ENCODE measurements around the gene CCDC90B. TPM values are rescaled to one million over a fixed set of nuclear protein-coding genes. Genes with fewer than 3 reads are reported as not detected.
"Not testable (repeated sequence)": the region's sequence is repeated elsewhere in the genome, so short reads cannot be mapped to it uniquely, and the experiment has no call there.

The CCDC90B gene
- 78.3 TPM for polyA plus RNA-seq (2012; ENCODE audit: insufficient read depth, insufficient read length)

DNA sequence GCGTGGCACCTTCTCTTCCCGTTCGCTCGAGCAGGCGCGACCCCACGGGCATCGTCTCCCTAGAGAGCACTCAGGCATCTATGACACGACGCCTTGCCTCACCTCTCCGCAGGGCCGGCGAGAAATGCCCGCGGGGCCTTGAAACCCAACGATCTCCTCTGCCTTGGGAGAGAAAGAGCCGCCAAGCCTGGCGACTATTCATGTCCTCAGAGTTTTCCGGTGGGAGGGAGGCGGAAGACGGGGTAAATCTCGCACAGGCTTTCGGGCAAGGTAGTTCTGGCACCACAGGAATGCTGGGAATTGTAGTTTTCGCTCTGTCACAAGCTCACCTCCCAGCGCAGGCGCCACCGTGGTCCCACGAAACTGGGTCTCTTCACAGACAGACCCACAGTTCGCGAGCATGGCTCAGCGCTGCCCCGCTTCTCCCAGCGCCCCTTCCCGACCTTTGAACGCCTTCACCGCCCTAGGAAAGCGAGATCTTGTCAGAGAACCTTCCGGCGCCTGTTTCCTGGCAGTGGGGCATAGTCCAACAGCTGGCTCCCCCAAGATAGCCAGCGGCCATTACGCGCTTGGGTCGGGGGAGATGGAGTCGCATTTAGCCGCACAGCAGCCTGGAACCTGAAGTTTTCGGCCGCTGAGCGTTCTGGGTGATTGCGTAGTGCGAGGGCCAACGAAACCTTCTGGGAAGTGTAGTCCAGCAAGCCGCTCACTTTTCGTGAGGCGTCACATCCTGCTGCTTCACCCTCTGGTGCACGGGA lies at the start of gene CCDC90B:
TSS of gene CCDC90B (minus strand) at position 597 of the 758 bp plus-strand sequence. CDS start at position 202, 395 bp downstream.
- H3K4me3 ChIP-seq (ENCODE audit: low read length), result peak within 1 kb of the TSS; percentile 90
- peak; percentile 97 for DNase-seq (ENCODE audit: low read depth, low spot score)

- no peak overlapping the region for H3K4me3 ChIP-seq (ENCODE audit: low read length)
- no peak for DNase-seq (ENCODE audit: low read depth, low spot score)
Observed at GRCh38 chr11:83335446-83336070, 49.4 kb upstream of the CCDC90B start.

DNA sequence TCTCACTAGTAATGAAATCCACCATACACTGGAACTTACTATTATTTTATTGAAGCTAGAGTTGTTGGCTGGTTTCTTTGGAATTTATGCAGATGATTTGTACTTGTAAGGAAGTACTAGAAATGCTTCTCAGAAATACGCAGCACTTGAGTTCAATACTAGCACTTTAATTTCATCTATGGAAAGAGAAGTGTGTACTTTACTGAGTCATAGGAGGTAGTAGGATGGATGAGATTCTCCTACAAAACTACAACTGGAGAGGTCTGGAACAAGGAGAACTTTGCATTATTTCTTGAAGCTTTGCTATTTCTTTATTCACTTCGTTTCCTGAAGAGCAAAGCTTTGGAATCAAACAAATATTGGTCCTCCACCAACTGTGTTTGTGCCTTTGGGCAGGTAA lies 44.1 kb upstream of the CCDC90B start:
- no peak for DNase-seq (ENCODE audit: low read depth, low spot score)
- H3K4me3 ChIP-seq (ENCODE audit: low read length), result no peak overlapping the region

GRCh38 chr11:83326326-83326725 lies 40.2 kb upstream of the CCDC90B start:
- no peak for DNase-seq (ENCODE audit: low read depth, low spot score)
- H3K4me3 ChIP-seq (ENCODE audit: low read length), result no peak overlapping the region

- no peak for DNase-seq (ENCODE audit: low read depth, low spot score)
- H3K4me3 ChIP-seq (ENCODE audit: low read length), result no peak overlapping the region
Observed at GRCh38 chr11:83319346-83319745, 33.2 kb upstream of the CCDC90B start.

- H3K4me3 ChIP-seq (ENCODE audit: low read length), result no peak overlapping the region
- DNase-seq (ENCODE audit: low read depth, low spot score), result no peak
Observed at GRCh38 chr11:83318931-83319330, 32.8 kb upstream of the CCDC90B start.

- DNase-seq (ENCODE audit: low read depth, low spot score), result no peak
- H3K4me3 ChIP-seq (ENCODE audit: low read length), result no peak overlapping the region
Observed at GRCh38 chr11:83317757-83318690, 31.9 kb upstream of the CCDC90B start.

DNA sequence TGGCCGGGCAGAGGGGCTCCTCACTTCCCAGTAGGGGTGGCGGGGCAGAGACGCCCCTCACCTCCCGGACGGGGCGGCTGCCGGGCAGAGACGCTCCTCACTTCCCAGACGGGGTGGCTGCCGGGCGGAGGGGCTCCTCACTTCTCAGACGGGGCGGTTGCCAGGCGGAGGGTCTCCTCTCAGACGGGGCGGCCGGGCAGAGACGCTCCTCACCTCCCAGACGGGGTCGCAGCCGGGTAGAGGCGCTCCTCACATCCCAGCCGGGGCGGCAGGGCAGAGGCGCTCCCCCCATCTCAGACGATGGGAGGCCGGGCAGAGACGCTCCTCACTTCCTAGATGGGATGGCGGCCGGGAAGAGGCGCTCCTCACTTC lies 30.7 kb upstream of the CCDC90B start:
- not testable (repeated sequence) for DNase-seq (ENCODE audit: low read depth, low spot score); H3K4me3 ChIP-seq (ENCODE audit: low read length)

GRCh38 chr11:83316143-83316896 lies 30.2 kb upstream of the CCDC90B start:
- not testable (repeated sequence) for H3K4me3 ChIP-seq (ENCODE audit: low read length); DNase-seq (ENCODE audit: low read depth, low spot score)

GRCh38 chr11:83312430-83312829 lies 26.3 kb upstream of the CCDC90B start:
- H3K4me3 ChIP-seq (ENCODE audit: low read length), result no peak overlapping the region
- no peak for DNase-seq (ENCODE audit: low read depth, low spot score)

- H3K4me3 ChIP-seq (ENCODE audit: low read length), result no peak overlapping the region
- no peak for DNase-seq (ENCODE audit: low read depth, low spot score)
Observed at GRCh38 chr11:83311701-83312100, 25.5 kb upstream of the CCDC90B start.

- H3K4me3 ChIP-seq (ENCODE audit: low read length), result no peak overlapping the region
- no peak for DNase-seq (ENCODE audit: low read depth, low spot score)
Observed at GRCh38 chr11:83310718-83311117, 24.6 kb upstream of the CCDC90B start.

DNA sequence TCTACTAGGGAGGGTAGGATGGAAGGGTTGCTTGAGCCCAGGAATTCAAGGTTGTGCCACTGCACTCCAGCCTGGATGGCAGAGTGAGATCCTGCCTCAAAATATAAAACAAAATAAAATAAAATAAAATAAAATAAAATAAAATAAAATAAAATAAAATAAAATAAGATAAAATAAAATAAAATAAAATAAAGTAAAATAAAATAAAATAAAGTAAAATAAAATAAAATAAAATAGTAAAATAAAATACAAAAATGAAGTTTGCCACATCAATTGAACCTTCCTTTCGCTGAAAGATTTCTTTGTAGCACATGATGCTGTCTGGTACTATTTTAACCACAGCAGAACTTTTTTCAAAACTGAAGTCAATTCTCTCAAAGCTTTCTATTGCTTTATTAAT lies 22.4 kb upstream of the CCDC90B start:
- not testable (repeated sequence) for H3K4me3 ChIP-seq (ENCODE audit: low read length); DNase-seq (ENCODE audit: low read depth, low spot score)

DNA sequence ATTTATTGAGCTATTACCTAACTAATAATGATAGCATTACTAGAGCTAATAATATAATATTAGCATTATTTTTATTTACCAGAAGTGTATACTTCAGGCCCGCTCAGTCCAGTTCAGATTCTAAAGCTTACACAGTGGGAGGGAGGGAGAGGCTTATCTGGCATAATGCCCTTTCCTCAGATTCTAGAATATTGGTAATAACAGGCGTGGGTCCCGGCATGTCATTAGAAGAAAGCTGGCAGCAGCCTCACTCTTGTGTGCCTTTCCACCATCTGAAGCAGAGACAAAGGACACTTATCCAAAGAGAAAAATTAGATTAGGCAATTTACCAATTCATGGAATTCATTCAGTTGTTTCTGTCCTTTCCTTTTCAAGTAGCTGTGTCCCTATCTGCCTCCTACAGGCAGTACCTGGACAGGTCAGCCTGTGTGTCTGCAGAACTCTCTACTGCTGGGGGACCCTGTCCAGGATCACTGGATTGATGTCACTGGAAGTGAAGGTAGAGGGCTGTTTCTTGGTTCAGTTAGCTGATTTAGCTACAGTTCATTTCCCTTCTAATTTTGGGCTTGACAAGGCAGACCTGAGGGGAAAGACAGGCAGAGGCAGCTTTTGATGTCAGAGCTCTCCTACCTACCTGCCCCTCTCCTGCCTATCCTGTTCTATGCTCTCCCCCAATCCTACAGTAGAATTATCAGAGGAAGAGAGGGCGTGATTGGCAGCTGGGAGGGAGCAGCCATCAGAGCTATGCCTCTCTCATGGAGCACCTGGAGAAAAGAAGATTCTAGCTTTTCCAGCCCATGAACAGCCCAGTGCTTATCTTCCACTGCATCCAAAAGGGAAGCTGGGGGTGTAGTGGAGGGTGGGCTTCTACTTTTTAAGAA lies 20.3 kb upstream of the CCDC90B start:
- no peak overlapping the region for H3K4me3 ChIP-seq (ENCODE audit: low read length)
- no peak for DNase-seq (ENCODE audit: low read depth, low spot score)

DNA sequence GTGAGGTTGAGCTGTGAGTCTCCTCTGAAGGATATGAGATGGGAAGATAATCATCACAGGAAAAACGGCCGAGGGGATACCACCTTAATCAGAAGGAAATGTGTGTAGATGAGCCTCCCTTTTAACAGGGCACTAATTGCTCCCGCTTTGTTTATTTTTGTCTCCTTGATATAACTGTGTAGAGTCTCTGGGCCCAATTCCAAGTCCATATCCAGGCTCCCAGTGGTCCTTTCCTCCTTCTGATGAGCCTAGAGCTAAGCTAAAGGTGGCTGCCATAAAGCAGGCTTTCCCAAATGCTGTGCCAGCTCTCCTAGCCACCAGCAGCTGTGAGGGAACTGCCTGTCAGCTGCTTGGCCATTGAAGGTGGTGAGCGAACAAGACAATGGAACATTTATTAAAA lies 17.1 kb upstream of the CCDC90B start:
- DNase-seq (ENCODE audit: low read depth, low spot score), result no peak
- no peak overlapping the region for H3K4me3 ChIP-seq (ENCODE audit: low read length)

DNA sequence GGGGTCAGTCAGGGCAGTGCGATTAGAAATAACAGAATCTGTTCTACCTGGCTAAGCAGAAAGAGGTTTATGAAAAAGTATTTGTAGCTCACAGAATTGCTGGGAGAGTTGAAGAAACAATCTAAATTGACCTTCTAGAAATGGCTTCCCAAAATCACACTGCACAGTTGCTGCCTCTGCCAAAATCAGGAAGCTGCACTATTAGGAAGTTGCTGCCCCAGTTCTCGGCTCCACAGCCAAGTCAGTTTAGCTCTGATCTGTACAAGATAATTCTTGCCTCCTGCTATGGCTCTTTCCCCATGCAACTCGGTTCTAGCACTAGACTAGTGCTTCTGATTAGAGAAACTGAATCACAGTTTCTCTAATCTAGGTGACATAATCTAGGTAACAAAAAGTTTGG lies 16.0 kb upstream of the CCDC90B start:
- DNase-seq (ENCODE audit: low read depth, low spot score), result no peak
- H3K4me3 ChIP-seq (ENCODE audit: low read length), result no peak overlapping the region

GRCh38 chr11:83299681-83300080 lies 13.5 kb upstream of the CCDC90B start:
- no peak for DNase-seq (ENCODE audit: low read depth, low spot score)
- H3K4me3 ChIP-seq (ENCODE audit: low read length), result no peak overlapping the region

DNA sequence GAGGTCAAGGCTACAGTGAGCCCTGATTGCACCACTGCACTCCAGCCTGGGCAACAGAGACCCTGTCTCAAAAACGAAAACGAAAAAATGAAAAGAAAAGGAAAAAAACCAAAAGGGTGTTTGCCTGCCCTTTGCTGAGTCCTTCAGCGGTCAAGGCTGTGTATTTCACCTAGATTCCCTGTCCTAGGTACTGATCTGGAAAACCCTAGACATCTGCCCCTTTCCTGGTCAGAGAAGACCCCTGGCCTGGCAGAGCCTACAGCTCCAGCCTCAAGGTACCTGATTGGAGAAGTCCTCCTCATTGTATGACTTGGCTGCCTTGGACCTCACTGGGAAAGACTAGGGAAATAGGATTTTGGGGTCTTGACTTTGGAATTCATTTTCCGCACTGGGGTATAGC lies 8.0 kb upstream of the CCDC90B start:
- no peak for DNase-seq (ENCODE audit: low read depth, low spot score)
- no peak overlapping the region for H3K4me3 ChIP-seq (ENCODE audit: low read length)

Data from Jurkat, Clone E6-1 (cell line).